Astrocyte (in vitro differentiated cells and primary cell): ENCODE results near the gene MEI4. TPM values are rescaled to one million over a fixed set of nuclear protein-coding genes. Genes with fewer than 3 reads are reported as not detected.

Experiments
- DNase-seq: peaks from one replicate; pipeline ENCODE4 v3.0.0-alpha.2; 2010; ENCODE audit warnings: low read depth
- FAIRE-seq: peaks from 2 replicates; lab custom pipeline; 2011; peaks lifted over from hg19 to GRCh38; lab: Jason Lieb, UNC
- H2AFZ ChIP-seq: 2 replicates; pipeline ENCODE4 v1.6.0; 2012; ENCODE audit warnings: low read depth, low read length, inconsistent platforms
- H3K27ac ChIP-seq: 2 replicates; pipeline ENCODE4 v1.5.1; 2011; ENCODE audit warnings: low read depth, low read length, inconsistent platforms
- H3K27me3 ChIP-seq: 2 replicates; pipeline ENCODE4 v1.6.0; 2011; ENCODE audit warnings: low read length, inconsistent platforms; ENCODE audit not compliant: insufficient read depth
- H3K36me3 ChIP-seq: 2 replicates; pipeline ENCODE4 v1.5.1; 2011; ENCODE audit warnings: low read length, inconsistent platforms; ENCODE audit not compliant: insufficient read depth
- H3K4me1 ChIP-seq: 2 replicates; pipeline ENCODE4 v1.5.1; 2011; ENCODE audit warnings: low read length, inconsistent platforms; ENCODE audit not compliant: insufficient read depth
- H3K4me2 ChIP-seq: 2 replicates; pipeline ENCODE4 v1.6.0; 2012; ENCODE audit warnings: low read length, inconsistent platforms
- H3K4me3 ChIP-seq: 2 replicates; pipeline ENCODE4 v1.5.1; 2011; ENCODE audit warnings: low read depth, mild to moderate bottlenecking, low read length, inconsistent platforms; ENCODE audit not compliant: insufficient read depth
- H3K79me2 ChIP-seq: 2 replicates; pipeline ENCODE4 v1.6.0; 2012; ENCODE audit warnings: mild to moderate bottlenecking, low read length, inconsistent platforms; ENCODE audit not compliant: insufficient read depth
- H3K9ac ChIP-seq: 2 replicates; pipeline ENCODE4 v1.6.0; 2012; ENCODE audit warnings: mild to moderate bottlenecking, low read length, inconsistent platforms
- H3K9me3 ChIP-seq: 2 replicates; pipeline ENCODE4 v1.5.1; 2012; ENCODE audit warnings: low read depth, mild to moderate bottlenecking, low read length, inconsistent platforms; ENCODE audit not compliant: insufficient read depth
- H4K20me1 ChIP-seq: 2 replicates; pipeline ENCODE4 v1.6.0; 2012; ENCODE audit warnings: low read length, inconsistent platforms; ENCODE audit not compliant: insufficient read depth
- H3K27ac Mint-ChIP-seq: one replicate; pipeline ENCODE4 v1.8.0; 2021; ENCODE audit warnings: mild to moderate bottlenecking, mixed read lengths; ENCODE audit not compliant: unreplicated experiment
- H3K27me3 Mint-ChIP-seq: one replicate; pipeline ENCODE4 v1.8.0; 2021; ENCODE audit warnings: low read depth, mixed read lengths; ENCODE audit not compliant: unreplicated experiment
- H3K36me3 Mint-ChIP-seq: one replicate; pipeline ENCODE4 v1.8.0; 2021; ENCODE audit warnings: low read depth, mixed read lengths; ENCODE audit not compliant: unreplicated experiment
- H3K4me1 Mint-ChIP-seq: one replicate; pipeline ENCODE4 v1.8.0; 2021; ENCODE audit warnings: low read depth, mixed read lengths; ENCODE audit not compliant: unreplicated experiment
- H3K4me3 Mint-ChIP-seq: one replicate; pipeline ENCODE4 v1.8.0; 2021; ENCODE audit warnings: mild to moderate bottlenecking, moderate library complexity, mixed read lengths; ENCODE audit not compliant: unreplicated experiment
- H3K9me3 Mint-ChIP-seq: one replicate; pipeline ENCODE4 v1.8.0; 2021; ENCODE audit warnings: mild to moderate bottlenecking, mixed read lengths; ENCODE audit not compliant: unreplicated experiment
- EZH2 ChIP-seq: IDR thresholded peaks from 2 replicates; pipeline ENCODE4 v1.6.1; 2012; ENCODE audit warnings: mild to moderate bottlenecking, low read length, inconsistent platforms; ENCODE audit not compliant: insufficient read depth
- total RNA-seq: library from RNA; stranded (reverse); gene quantifications from 2 replicates; pipeline ENCODE4 v1.2.1, GENCODE V29; 2021
- TF ChIP-seq, protein P1 (sequence below): IDR thresholded peaks from 2 replicates; pipeline ENCODE4 v1.5.1; 2011; ENCODE audit warnings: low read depth, mild to moderate bottlenecking, inconsistent platforms, low read length, moderate library complexity; ENCODE audit not compliant: insufficient read depth

MEI4 gene
- total RNA-seq, 1 donor from 2014 or later = 0.54 TPM

- no peaks in the 10 kb centered on the region for H3K27me3 Mint-ChIP-seq
- H3K4me1 ChIP-seq = no peaks in the 10 kb centered on the region
- H3K4me2 ChIP-seq = no peak overlapping the region
- H3K36me3 ChIP-seq = no peaks in the 10 kb centered on the region
- H3K4me1 Mint-ChIP-seq = no peaks in the 10 kb centered on the region
- FAIRE-seq (no peak), DNase-seq (no peak)
- no peaks in the 10 kb centered on the region for H4K20me1 ChIP-seq
- H3K36me3 Mint-ChIP-seq = peaks cover 2% of the 10 kb centered on the region
- H3K27ac ChIP-seq = no peak overlapping the region
- H2AFZ ChIP-seq = no peak overlapping the region
- no peaks in the 10 kb centered on the region for H3K79me2 ChIP-seq
- no peak overlapping the region for H3K27ac Mint-ChIP-seq
- H3K27me3 ChIP-seq = no peaks in the 10 kb centered on the region
- no peak overlapping the region for H3K9ac ChIP-seq
- H3K4me3 Mint-ChIP-seq = no peak overlapping the region
- H3K9me3 Mint-ChIP-seq = peaks cover 1% of the 10 kb centered on the region
- H3K9me3 ChIP-seq = no peaks in the 10 kb centered on the region
- no peak overlapping the region for H3K4me3 ChIP-seq
- no peak for TF ChIP-seq EZH2
- TF ChIP-seq, protein P1, sequence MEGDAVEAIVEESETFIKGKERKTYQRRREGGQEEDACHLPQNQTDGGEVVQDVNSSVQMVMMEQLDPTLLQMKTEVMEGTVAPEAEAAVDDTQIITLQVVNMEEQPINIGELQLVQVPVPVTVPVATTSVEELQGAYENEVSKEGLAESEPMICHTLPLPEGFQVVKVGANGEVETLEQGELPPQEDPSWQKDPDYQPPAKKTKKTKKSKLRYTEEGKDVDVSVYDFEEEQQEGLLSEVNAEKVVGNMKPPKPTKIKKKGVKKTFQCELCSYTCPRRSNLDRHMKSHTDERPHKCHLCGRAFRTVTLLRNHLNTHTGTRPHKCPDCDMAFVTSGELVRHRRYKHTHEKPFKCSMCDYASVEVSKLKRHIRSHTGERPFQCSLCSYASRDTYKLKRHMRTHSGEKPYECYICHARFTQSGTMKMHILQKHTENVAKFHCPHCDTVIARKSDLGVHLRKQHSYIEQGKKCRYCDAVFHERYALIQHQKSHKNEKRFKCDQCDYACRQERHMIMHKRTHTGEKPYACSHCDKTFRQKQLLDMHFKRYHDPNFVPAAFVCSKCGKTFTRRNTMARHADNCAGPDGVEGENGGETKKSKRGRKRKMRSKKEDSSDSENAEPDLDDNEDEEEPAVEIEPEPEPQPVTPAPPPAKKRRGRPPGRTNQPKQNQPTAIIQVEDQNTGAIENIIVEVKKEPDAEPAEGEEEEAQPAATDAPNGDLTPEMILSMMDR = no peak
Observed at GRCh38 chr6:77906070-77906469, 253.2 kb downstream of the MEI4 start.

- H4K20me1 ChIP-seq = no peaks in the 10 kb centered on the region
- H3K9me3 ChIP-seq = no peaks in the 10 kb centered on the region
- peaks cover 1% of the 10 kb centered on the region for H3K9me3 Mint-ChIP-seq
- no peaks in the 10 kb centered on the region for H3K27me3 ChIP-seq
- H3K36me3 Mint-ChIP-seq = no peaks in the 10 kb centered on the region
- H3K4me3 Mint-ChIP-seq = no peak overlapping the region
- no peaks in the 10 kb centered on the region for H3K36me3 ChIP-seq
- H3K27me3 Mint-ChIP-seq = no peaks in the 10 kb centered on the region
- H3K9ac ChIP-seq = no peak overlapping the region
- no peak overlapping the region for H3K4me2 ChIP-seq
- no peak overlapping the region for H3K27ac Mint-ChIP-seq
- H2AFZ ChIP-seq = no peak overlapping the region
- no peak for TF ChIP-seq EZH2
- TF ChIP-seq, protein P1 = no peak
- H3K79me2 ChIP-seq = no peaks in the 10 kb centered on the region
- DNase-seq = no peak
- FAIRE-seq = no peak
- no peak overlapping the region for H3K4me3 ChIP-seq
- H3K4me1 ChIP-seq = no peaks in the 10 kb centered on the region
- no peak overlapping the region for H3K27ac ChIP-seq
- no peaks in the 10 kb centered on the region for H3K4me1 Mint-ChIP-seq
Observed at GRCh38 chr6:77910826-77911225, 258.0 kb downstream of the MEI4 start.

GRCh38 chr6:77926198-77926751 is 273.4 kb downstream of the MEI4 start:
- no peaks in the 10 kb centered on the region for H3K4me1 ChIP-seq
- no peaks in the 10 kb centered on the region for H3K79me2 ChIP-seq
- Mint-ChIP-seq H3K4me3 (no peak overlapping the region), H3K9me3 (no peaks in the 10 kb centered on the region), H3K4me1 (no peaks in the 10 kb centered on the region), H3K36me3 (no peaks in the 10 kb centered on the region), H3K27me3 (no peaks in the 10 kb centered on the region), H3K27ac (no peak overlapping the region)
- no peak overlapping the region for H3K27ac ChIP-seq
- FAIRE-seq (no peak), DNase-seq (no peak)
- H3K4me3 ChIP-seq = no peak overlapping the region
- no peaks in the 10 kb centered on the region for H3K27me3 ChIP-seq
- TF ChIP-seq, protein P1 = no peak
- H2AFZ ChIP-seq = no peak overlapping the region
- no peak overlapping the region for H3K9ac ChIP-seq
- no peaks in the 10 kb centered on the region for H4K20me1 ChIP-seq
- no peaks in the 10 kb centered on the region for H3K36me3 ChIP-seq
- no peaks in the 10 kb centered on the region for H3K9me3 ChIP-seq
- H3K4me2 ChIP-seq = no peak overlapping the region
